Umbilical cord (tissue), 2 donors: ENCODE results near the gene ANKMY2. TPM values are rescaled to one million over a fixed set of nuclear protein-coding genes. Genes with fewer than 3 reads are reported as not detected.
"Not testable (repeated sequence)": the region's sequence is repeated elsewhere in the genome, so short reads cannot be mapped to it uniquely, and the experiment has no call there.

Experiments used
- DNase-seq: peaks from one replicate; pipeline ENCODE4 v3.0.0-alpha.2; 2015; ENCODE audit warnings: low spot score
- total RNA-seq: library from RNA; depleted of rRNA; stranded (reverse); fragments of >200 nt; gene quantifications from one replicate; pipeline ENCODE4 v1.2.3, GENCODE V29; 2014; ENCODE audit warnings: low replicate concordance; ENCODE audit not compliant: insufficient read depth

The ANKMY2 gene
- total RNA-seq, 1 donor from 2014 or later: 15.9 TPM

- DNase-seq: peak; percentile 45
Observed at GRCh38 chr7:16627236-16627635, 18.3 kb downstream of the ANKMY2 start.

- DNase-seq: no peak
Observed at GRCh38 chr7:16626388-16626787, 19.2 kb downstream of the ANKMY2 start.

- DNase-seq: no peak
Observed at GRCh38 chr7:16619979-16620408, 25.6 kb downstream of the ANKMY2 start.

GRCh38 chr7:16616542-16616941 is 29.0 kb downstream of the ANKMY2 start:
- no peak for DNase-seq

GRCh38 chr7:16616122-16616521 is 29.4 kb downstream of the ANKMY2 start:
- no peak for DNase-seq

GRCh38 chr7:16615228-16615627 is 30.3 kb downstream of the ANKMY2 start:
- DNase-seq: no peak

- no peak for DNase-seq
Observed at GRCh38 chr7:16611711-16612110, 33.8 kb downstream of the ANKMY2 start.

GRCh38 chr7:16609842-16610450 is 35.6 kb downstream of the ANKMY2 start:
- DNase-seq: no peak

GRCh38 chr7:16606704-16607103 is 38.9 kb downstream of the ANKMY2 start:
- DNase-seq: peak; percentile 7

GRCh38 chr7:16604054-16604453 is 41.5 kb downstream of the ANKMY2 start:
- DNase-seq: no peak

- no peak for DNase-seq
Observed at GRCh38 chr7:16603633-16604032, 41.9 kb downstream of the ANKMY2 start.

GRCh38 chr7:16599860-16600259 is 45.7 kb downstream of the ANKMY2 start:
- no peak for DNase-seq

GRCh38 chr7:16598015-16598414 is 47.5 kb downstream of the ANKMY2 start:
- DNase-seq: no peak

- not testable (repeated sequence) for DNase-seq
Observed at GRCh38 chr7:16595596-16595995, 50.0 kb downstream of the ANKMY2 start.

- DNase-seq: no peak
Observed at GRCh38 chr7:16594676-16595075, 50.9 kb downstream of the ANKMY2 start.

GRCh38 chr7:16594061-16594460 is 51.5 kb downstream of the ANKMY2 start:
- DNase-seq: no peak

GRCh38 chr7:16592395-16592794 is 53.2 kb downstream of the ANKMY2 start:
- DNase-seq: no peak

- no peak for DNase-seq
Observed at GRCh38 chr7:16590424-16590823, 55.1 kb downstream of the ANKMY2 start.

GRCh38 chr7:16589881-16590280 is 55.7 kb downstream of the ANKMY2 start:
- no peak for DNase-seq

GRCh38 chr7:16587790-16588189 is 57.8 kb downstream of the ANKMY2 start:
- no peak for DNase-seq

GRCh38 chr7:16587129-16587528 is 58.4 kb downstream of the ANKMY2 start:
- no peak for DNase-seq

- DNase-seq: no peak
Observed at GRCh38 chr7:16586081-16586874, 59.3 kb downstream of the ANKMY2 start.

GRCh38 chr7:16585540-16585939 is 60.0 kb downstream of the ANKMY2 start:
- DNase-seq: no peak
